PFSK-1 (cell line): ENCODE data around the gene SLC6A11.

Experiments
- POLR2AphosphoS5 ChIP-seq: IDR thresholded peaks from 2 replicates; pipeline ENCODE4 v1.6.1; 2012; ENCODE audit warnings: low read depth, mild to moderate bottlenecking, control low read depth, low read length, moderate library complexity
- REST ChIP-seq, 2 experiments: IDR thresholded peaks; 2 replicates each; pipeline versions ENCODE4 v1.6.1 to v1.8.0; 2011 to 2012; ENCODE audit warnings: low read depth in 2 of 2, low read length in 2 of 2, control low read depth in 1 of 2, inconsistent platforms in 1 of 2, mild to moderate bottlenecking in 1 of 2, moderate library complexity in 1 of 2; ENCODE audit not compliant: insufficient read depth in 1 of 2
- SIN3A ChIP-seq: IDR thresholded peaks from 2 replicates; pipeline ENCODE4 v1.6.1; 2012; ENCODE audit warnings: mild to moderate bottlenecking, low read length, moderate library complexity, borderline replicate concordance; ENCODE audit not compliant: insufficient read depth
- TAF1 ChIP-seq: IDR thresholded peaks from 2 replicates; pipeline ENCODE4 v1.6.1; 2012; ENCODE audit warnings: low read length, control low read depth, borderline replicate concordance; ENCODE audit not compliant: insufficient read depth

DNA sequence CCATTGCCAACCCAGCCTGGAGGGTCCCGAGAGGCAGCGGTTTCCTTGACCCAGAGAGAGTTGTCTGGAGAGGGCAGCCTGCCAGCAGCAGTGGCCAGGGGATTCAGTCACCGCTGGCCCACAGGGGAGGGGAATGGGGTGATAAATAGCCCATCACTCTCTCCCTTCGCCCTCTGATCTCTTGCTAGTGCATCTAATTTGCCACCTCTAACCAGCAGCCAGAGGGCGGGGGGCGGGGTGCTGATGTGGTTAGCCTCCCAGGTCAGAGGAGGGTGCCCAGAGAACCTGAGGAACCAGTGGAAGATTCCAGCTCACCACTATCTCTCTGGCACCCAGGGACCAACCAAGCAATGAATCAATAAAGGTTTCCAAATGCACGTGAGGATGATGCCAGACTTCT is 35.1 kb upstream of the SLC6A11 start:
- TF ChIP-seq POLR2AphosphoS5: no peak
- no peak for TF ChIP-seq TAF1
- TF ChIP-seq SIN3A: no peak
- TF ChIP-seq REST (IDR thresholded peaks at IDR 0.05; ENCODE audit: insufficient read depth in 1 of 2, low read depth in 2 of 2, low read length in 2 of 2): no peak
